GM12878 (cell line): Measurements from ENCODE around the gene TRAPPC12. TPM values are rescaled to one million over a fixed set of nuclear protein-coding genes. Genes with fewer than 3 reads are reported as not detected.

ENCODE experiments used
- ATAC-seq: fragments of 200-7000 bp; cut with Tn5 transposase; 3 replicates; pipeline ENCODE4 v1.9.1; 2020; ENCODE audit warnings: mild to moderate bottlenecking, moderate library complexity
- BruUV-seq: library from RNA; stranded (reverse); fragments of 400-500 nt; replicated peaks from 2 replicates; lab custom pipeline; 2021; lab: Mats Ljungman, UMichigan
- CTCF ChIA-PET: fragments of 300-600 bp; sonication (Branson Sonifier 250); formaldehyde crosslinking; extraction: SDS; loops from one replicate; lab custom pipeline; 2021; ENCODE audit warnings: inconsistent platforms; lab: Yijun Ruan, JAX
- POLR2A ChIA-PET: fragments of 350-600 bp; formaldehyde crosslinking; extraction: SDS; loops from one replicate; lab custom pipeline; 2021; ENCODE audit warnings: inconsistent platforms; lab: Charles Lee
- RAD21 ChIA-PET: fragments of 300-600 bp; sonication (Branson Sonifier 250); formaldehyde crosslinking; loops from one replicate; lab custom pipeline; 2023; ENCODE audit warnings: antibody characterized with exemption; ENCODE audit not compliant: unreplicated experiment; lab: Charles Lee
- SMC1A ChIA-PET: fragments of 300-600 bp; sonication (Branson Sonifier 250); formaldehyde crosslinking; loops from one replicate; lab custom pipeline; 2023; ENCODE audit not compliant: unreplicated experiment, uncharacterized antibody; lab: Charles Lee
- DNase-seq: peaks from one replicate; pipeline ENCODE4 v3.0.0-alpha.2; 2011; ENCODE audit warnings: low read depth, low spot score
- FAIRE-seq: peaks from 3 replicates; lab custom pipeline; 2011; peaks lifted over from hg19 to GRCh38; lab: Jason Lieb, UNC
- H2AFZ ChIP-seq: 2 replicates; pipeline ENCODE4 v1.6.0; 2011; ENCODE audit warnings: low read depth, low read length, control low read depth; ENCODE audit not compliant: control insufficient read depth
- H3K27ac ChIP-seq: 2 replicates; pipeline ENCODE4 v1.5.1; 2011; ENCODE audit warnings: control low read depth; ENCODE audit not compliant: control insufficient read depth, insufficient read depth
- H3K27me3 ChIP-seq, 2 experiments: replicated peaks in 1 of 2; 2 replicates each; pipeline versions ENCODE4 v1.6.0 to v1.6.1; 2011; ENCODE audit warnings: low read length in 1 of 2; ENCODE audit not compliant: control insufficient read depth in 2 of 2, insufficient read depth in 2 of 2
- H3K36me3 ChIP-seq, 2 experiments: 2 replicates each; pipeline ENCODE4 v1.5.1; 2011; ENCODE audit warnings: low read length in 1 of 2; ENCODE audit not compliant: control insufficient read depth in 2 of 2, insufficient read depth in 2 of 2
- H3K4me1 ChIP-seq: 2 replicates; pipeline ENCODE4 v1.6.1; 2011; ENCODE audit warnings: mild to moderate bottlenecking, low read length, moderate library complexity, mixed read lengths; ENCODE audit not compliant: control insufficient read depth, insufficient read depth
- H3K4me2 ChIP-seq: 2 replicates; pipeline ENCODE4 v1.6.0; 2011; ENCODE audit warnings: control low read depth; ENCODE audit not compliant: control insufficient read depth, insufficient read depth
- H3K4me3 ChIP-seq: fragments of 200-600 bp; sonication (generic); 2 replicates; pipeline ENCODE4 v1.5.1; 2016
- H3K79me2 ChIP-seq: 2 replicates; pipeline ENCODE4 v1.6.0; 2011; ENCODE audit warnings: low read length; ENCODE audit not compliant: control insufficient read depth, insufficient read depth
- H3K9ac ChIP-seq: 2 replicates; pipeline ENCODE4 v1.8.0; 2011; ENCODE audit warnings: low read length, control low read depth, mixed read lengths; ENCODE audit not compliant: control insufficient read depth, insufficient read depth
- H3K9me3 ChIP-seq: replicated peaks from 3 replicates; pipeline ENCODE4 v1.5.1; 2011; ENCODE audit warnings: mild to moderate bottlenecking, low read length; ENCODE audit not compliant: control insufficient read depth, insufficient read depth
- H4K20me1 ChIP-seq: 2 replicates; pipeline ENCODE4 v1.6.0; 2011; ENCODE audit not compliant: control insufficient read depth, insufficient read depth
- BHLHE40 ChIP-seq, 2 experiments: fragments of 450-650 bp in 1 of 2; IDR thresholded peaks; 2 replicates each; pipeline ENCODE4 v1.6.1; 2011 to 2017; ENCODE audit warnings: low read depth in 2 of 2, borderline replicate concordance in 1 of 2, improper control_type of control experiment in 1 of 2, low read length in 1 of 2, mild to moderate bottlenecking in 1 of 2
- CBX5 ChIP-seq: sonication (generic); IDR thresholded peaks from 2 replicates; pipeline ENCODE4 v1.6.1; 2016; ENCODE audit warnings: low read depth, moderate library complexity, mild to moderate bottlenecking, inconsistent platforms
- CHD4 ChIP-seq: fragments of 200-600 bp; sonication (generic); IDR thresholded peaks from 2 replicates; pipeline ENCODE4 v1.6.1; 2016; ENCODE audit warnings: mild to moderate bottlenecking
- HDAC2 ChIP-seq: fragments of 200-600 bp; sonication (generic); IDR thresholded peaks from 2 replicates; pipeline ENCODE4 v1.6.1; 2017
- NBN ChIP-seq: fragments of 450-650 bp; IDR thresholded peaks from 2 replicates; pipeline ENCODE4 v1.6.1; 2016
- NRF1 ChIP-seq: conservative IDR thresholded peaks from 2 replicates; pipeline ENCODE4 v1.6.1; 2011; ENCODE audit warnings: mild to moderate bottlenecking, low read depth, low read length, improper control_type of control experiment
- SMAD1 ChIP-seq: fragments of 450-650 bp; IDR thresholded peaks from 2 replicates; pipeline ENCODE4 v1.6.1; 2018; ENCODE audit warnings: mild to moderate bottlenecking, low read depth; ENCODE audit not compliant: partially characterized antibody
- SPI1 ChIP-seq: IDR thresholded peaks from 2 replicates; pipeline ENCODE4 v1.6.1; 2011; ENCODE audit warnings: low read depth, mild to moderate bottlenecking, low read length, moderate library complexity, borderline replicate concordance; ENCODE audit not compliant: insufficient read depth
- STAT3 ChIP-seq: IDR thresholded peaks from 2 replicates; pipeline ENCODE4 v1.6.1; 2011; ENCODE audit warnings: low read depth, low read length, improper control_type of control experiment
- TARDBP ChIP-seq: IDR thresholded peaks from 2 replicates; pipeline ENCODE4 v1.6.1; 2016; ENCODE audit warnings: borderline replicate concordance
- WGBS: methylation state at CpG from one replicate; pipeline ENCODE4 v1.1.6; 2016; ENCODE audit warnings: low lambda C conversion rate; ENCODE audit not compliant: insufficient replicate concordance, insufficient coverage; ENCODE audit errors: missing lambda C conversion rate; 5-methylcytosine and 5-hydroxymethylcytosine counted together
- in situ Hi-C: fragments of 300-500 bp; cut with MboI; formaldehyde crosslinking; loops from 9 replicates; pipeline ENCODE4 v1.14.3; 2018; ENCODE audit warnings: mixed read lengths
- intact Hi-C: fragments of 100-400 bp; cut with micrococcal nuclease; formaldehyde crosslinking; loops from one replicate; pipeline ENCODE4 v1.14.2; 2022; ENCODE audit not compliant: unreplicated experiment
- polyA plus RNA-seq, 11 experiments: library from polyadenylated mRNA; depleted of rRNA in 4 of 11; unstranded in 6 of 11; stranded (reverse) in 5 of 11; fragments of >200 nt; fragmentation: Nextera tagmentation in 4 of 11; fragmentation: Illumina TruSeq in 1 of 11; extraction: Ambion mirVana in 4 of 11; extraction: Trizol in 1 of 11; gene quantifications; 1 replicate in 1 of 11; 2 replicates in 10 of 11; pipeline versions ENCODE4 v1.2.1 to v1.2.3, GENCODE V29; 2011 to 2016; ENCODE audit warnings: inconsistent platforms in 2 of 11, missing spikeins in 2 of 11, low read depth in 1 of 11
- total RNA-seq, 4 experiments: library from RNA; depleted of rRNA in 3 of 4; stranded (reverse); fragments of >200 nt in 3 of 4; fragmentation: Illumina TruSeq in 1 of 4; extraction: Trizol in 1 of 4; gene quantifications; 2 replicates each; pipeline versions ENCODE4 v1.2.1 to v1.2.3, GENCODE V29; 2013 to 2021
- TF ChIP-seq, protein P1 (sequence below): fragments of 450-650 bp; IDR thresholded peaks from 2 replicates; pipeline ENCODE4 v1.6.1; 2017; ENCODE audit warnings: mild to moderate bottlenecking
- TF ChIP-seq, protein P2 (sequence below): fragments of 450-650 bp; IDR thresholded peaks from 2 replicates; pipeline ENCODE4 v1.6.1; 2014; ENCODE audit warnings: mild to moderate bottlenecking
- TF ChIP-seq, protein P3 (sequence below): fragments of 450-650 bp; IDR thresholded peaks from 2 replicates; pipeline ENCODE4 v1.6.1; 2017; ENCODE audit warnings: mild to moderate bottlenecking, moderate library complexity
- TF ChIP-seq, protein P4 (sequence below): IDR thresholded peaks from 2 replicates; pipeline ENCODE4 v1.6.1; 2012; ENCODE audit warnings: low read depth, low read length, improper control_type of control experiment
- TF ChIP-seq, protein P5 (sequence below): fragments of 450-650 bp; IDR thresholded peaks from 2 replicates; pipeline ENCODE4 v1.6.1; 2016; ENCODE audit warnings: mild to moderate bottlenecking

The TRAPPC12 gene
- total and polyA plus RNA-seq, 10 of the 15 experiments (the other 5 are each of a cell fraction or from before 2014, with no cell fraction given) = 8.6 to 77.1 (median 37.4) TPM

DNA sequence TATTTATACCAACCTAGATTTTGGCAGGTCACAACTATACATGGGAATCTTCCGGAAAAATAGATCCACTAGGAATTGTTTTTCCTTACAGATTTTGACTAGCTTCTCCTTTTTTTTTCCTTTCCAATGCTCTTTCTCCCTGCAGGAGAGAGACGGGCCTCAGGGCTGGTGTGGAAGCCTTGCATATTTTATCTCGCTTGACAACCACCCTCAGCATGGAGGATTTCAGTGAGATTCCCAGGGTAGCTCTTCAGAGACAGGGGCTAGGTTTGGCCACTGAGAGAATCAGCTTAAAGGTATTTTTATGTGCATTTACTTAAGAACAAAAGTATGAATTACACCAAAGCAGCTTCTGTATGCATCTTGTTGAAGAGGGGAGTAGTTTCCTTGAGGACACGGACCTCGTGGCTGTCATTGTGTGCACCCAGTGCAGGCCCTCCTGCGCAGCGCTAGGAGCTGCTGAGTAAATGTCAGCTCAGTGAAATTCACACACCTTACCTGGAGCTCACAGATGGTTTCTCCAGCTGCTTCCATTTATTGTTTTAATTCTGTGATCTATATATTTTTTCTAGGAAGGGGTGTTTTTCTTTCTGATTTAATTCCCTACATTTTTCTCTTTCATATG is 54.4 kb downstream of the TRAPPC12 start:
- FAIRE-seq (no peak), ATAC-seq (no peak), DNase-seq (no peak)
- Histone ChIP-seq H3K27me3 (no peaks in the 10 kb centered on the region), H3K9me3 (no peaks in the 10 kb centered on the region), H3K4me2 (no peak overlapping the region), H3K4me1 (no peaks in the 10 kb centered on the region), H3K4me3 (no peak overlapping the region), H2AFZ (no peak overlapping the region), H3K27ac (no peak overlapping the region), H4K20me1 (peaks cover 3% of the 10 kb centered on the region; the same call in 1 of the 2 replicates), H3K36me3 (peaks cover 0 to 2% of the 10 kb centered on the region in 2 experiments; a peak in 2 of 4 replicates), H3K9ac (no peak overlapping the region), H3K79me2 (no peaks in the 10 kb centered on the region)
- 78% methylated on average over 7 of the region's 7 CpGs for WGBS
- ChIA-PET POLR2A (interaction anchor here (0.7 kb wide), 1 partner anchor 39 kb away, joined by 3 read pairs; no protein-coding TSS in a partner anchor), SMC1A (interaction anchor here (2.8 kb wide), 1 partner anchor 10 kb away, joined by 18 read pairs; no protein-coding TSS in a partner anchor), RAD21 (no interaction called here), CTCF (interaction anchor here (1.0 to 2.7 kb wide), 4 partner anchors 10 to 218 kb away, joined by 3 to 16 read pairs (median 7); no protein-coding TSS in a partner anchor)
- in situ Hi-C loops = no loop called here
- no TSS peak for BruUV-seq
- intact Hi-C loops = no loop called here
- TF ChIP-seq NRF1 (no peak), BHLHE40 (IDR thresholded peaks at IDR 0.05; ENCODE audit: borderline replicate concordance in 1 of 2, low read depth in 2 of 2, low read length in 1 of 2) (no peak), CHD4 (no peak), SPI1 (no peak), CBX5 (no peak), NBN (no peak), SMAD1 (no peak), STAT3 (no peak), HDAC2 (no peak), TARDBP (no peak)
- TF ChIP-seq, protein P1, sequence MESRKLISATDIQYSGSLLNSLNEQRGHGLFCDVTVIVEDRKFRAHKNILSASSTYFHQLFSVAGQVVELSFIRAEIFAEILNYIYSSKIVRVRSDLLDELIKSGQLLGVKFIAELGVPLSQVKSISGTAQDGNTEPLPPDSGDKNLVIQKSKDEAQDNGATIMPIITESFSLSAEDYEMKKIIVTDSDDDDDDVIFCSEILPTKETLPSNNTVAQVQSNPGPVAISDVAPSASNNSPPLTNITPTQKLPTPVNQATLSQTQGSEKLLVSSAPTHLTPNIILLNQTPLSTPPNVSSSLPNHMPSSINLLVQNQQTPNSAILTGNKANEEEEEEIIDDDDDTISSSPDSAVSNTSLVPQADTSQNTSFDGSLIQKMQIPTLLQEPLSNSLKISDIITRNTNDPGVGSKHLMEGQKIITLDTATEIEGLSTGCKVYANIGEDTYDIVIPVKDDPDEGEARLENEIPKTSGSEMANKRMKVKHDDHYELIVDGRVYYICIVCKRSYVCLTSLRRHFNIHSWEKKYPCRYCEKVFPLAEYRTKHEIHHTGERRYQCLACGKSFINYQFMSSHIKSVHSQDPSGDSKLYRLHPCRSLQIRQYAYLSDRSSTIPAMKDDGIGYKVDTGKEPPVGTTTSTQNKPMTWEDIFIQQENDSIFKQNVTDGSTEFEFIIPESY = no peak
- TF ChIP-seq, protein P2, sequence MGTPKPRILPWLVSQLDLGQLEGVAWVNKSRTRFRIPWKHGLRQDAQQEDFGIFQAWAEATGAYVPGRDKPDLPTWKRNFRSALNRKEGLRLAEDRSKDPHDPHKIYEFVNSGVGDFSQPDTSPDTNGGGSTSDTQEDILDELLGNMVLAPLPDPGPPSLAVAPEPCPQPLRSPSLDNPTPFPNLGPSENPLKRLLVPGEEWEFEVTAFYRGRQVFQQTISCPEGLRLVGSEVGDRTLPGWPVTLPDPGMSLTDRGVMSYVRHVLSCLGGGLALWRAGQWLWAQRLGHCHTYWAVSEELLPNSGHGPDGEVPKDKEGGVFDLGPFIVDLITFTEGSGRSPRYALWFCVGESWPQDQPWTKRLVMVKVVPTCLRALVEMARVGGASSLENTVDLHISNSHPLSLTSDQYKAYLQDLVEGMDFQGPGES = no peak
- TF ChIP-seq, protein P3, sequence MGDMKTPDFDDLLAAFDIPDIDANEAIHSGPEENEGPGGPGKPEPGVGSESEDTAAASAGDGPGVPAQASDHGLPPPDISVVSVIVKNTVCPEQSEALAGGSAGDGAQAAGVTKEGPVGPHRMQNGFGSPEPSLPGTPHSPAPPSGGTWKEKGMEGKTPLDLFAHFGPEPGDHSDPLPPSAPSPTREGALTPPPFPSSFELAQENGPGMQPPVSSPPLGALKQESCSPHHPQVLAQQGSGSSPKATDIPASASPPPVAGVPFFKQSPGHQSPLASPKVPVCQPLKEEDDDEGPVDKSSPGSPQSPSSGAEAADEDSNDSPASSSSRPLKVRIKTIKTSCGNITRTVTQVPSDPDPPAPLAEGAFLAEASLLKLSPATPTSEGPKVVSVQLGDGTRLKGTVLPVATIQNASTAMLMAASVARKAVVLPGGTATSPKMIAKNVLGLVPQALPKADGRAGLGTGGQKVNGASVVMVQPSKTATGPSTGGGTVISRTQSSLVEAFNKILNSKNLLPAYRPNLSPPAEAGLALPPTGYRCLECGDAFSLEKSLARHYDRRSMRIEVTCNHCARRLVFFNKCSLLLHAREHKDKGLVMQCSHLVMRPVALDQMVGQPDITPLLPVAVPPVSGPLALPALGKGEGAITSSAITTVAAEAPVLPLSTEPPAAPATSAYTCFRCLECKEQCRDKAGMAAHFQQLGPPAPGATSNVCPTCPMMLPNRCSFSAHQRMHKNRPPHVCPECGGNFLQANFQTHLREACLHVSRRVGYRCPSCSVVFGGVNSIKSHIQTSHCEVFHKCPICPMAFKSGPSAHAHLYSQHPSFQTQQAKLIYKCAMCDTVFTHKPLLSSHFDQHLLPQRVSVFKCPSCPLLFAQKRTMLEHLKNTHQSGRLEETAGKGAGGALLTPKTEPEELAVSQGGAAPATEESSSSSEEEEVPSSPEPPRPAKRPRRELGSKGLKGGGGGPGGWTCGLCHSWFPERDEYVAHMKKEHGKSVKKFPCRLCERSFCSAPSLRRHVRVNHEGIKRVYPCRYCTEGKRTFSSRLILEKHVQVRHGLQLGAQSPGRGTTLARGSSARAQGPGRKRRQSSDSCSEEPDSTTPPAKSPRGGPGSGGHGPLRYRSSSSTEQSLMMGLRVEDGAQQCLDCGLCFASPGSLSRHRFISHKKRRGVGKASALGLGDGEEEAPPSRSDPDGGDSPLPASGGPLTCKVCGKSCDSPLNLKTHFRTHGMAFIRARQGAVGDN = no peak
- TF ChIP-seq, protein P4, sequence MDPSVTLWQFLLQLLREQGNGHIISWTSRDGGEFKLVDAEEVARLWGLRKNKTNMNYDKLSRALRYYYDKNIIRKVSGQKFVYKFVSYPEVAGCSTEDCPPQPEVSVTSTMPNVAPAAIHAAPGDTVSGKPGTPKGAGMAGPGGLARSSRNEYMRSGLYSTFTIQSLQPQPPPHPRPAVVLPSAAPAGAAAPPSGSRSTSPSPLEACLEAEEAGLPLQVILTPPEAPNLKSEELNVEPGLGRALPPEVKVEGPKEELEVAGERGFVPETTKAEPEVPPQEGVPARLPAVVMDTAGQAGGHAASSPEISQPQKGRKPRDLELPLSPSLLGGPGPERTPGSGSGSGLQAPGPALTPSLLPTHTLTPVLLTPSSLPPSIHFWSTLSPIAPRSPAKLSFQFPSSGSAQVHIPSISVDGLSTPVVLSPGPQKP = no peak
- TF ChIP-seq, protein P5, sequence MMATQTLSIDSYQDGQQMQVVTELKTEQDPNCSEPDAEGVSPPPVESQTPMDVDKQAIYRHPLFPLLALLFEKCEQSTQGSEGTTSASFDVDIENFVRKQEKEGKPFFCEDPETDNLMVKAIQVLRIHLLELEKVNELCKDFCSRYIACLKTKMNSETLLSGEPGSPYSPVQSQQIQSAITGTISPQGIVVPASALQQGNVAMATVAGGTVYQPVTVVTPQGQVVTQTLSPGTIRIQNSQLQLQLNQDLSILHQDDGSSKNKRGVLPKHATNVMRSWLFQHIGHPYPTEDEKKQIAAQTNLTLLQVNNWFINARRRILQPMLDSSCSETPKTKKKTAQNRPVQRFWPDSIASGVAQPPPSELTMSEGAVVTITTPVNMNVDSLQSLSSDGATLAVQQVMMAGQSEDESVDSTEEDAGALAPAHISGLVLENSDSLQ = no peak
